HFF-Myc (cell line): ENCODE results near the gene SCCPDH.

Source experiments
- DNase-seq: peaks from one replicate; pipeline ENCODE4 v3.0.0-alpha.2; 2011; ENCODE audit warnings: low read depth; ENCODE audit errors: extremely low read depth
- H3K4me3 ChIP-seq: replicated peaks from 2 replicates; pipeline ENCODE4 v1.5.1; 2011; ENCODE audit warnings: low read depth, mild to moderate bottlenecking, control low read depth, low read length
- CTCF ChIP-seq: IDR thresholded peaks from 2 replicates; pipeline ENCODE4 v1.5.1; 2012; ENCODE audit warnings: mild to moderate bottlenecking, low read depth, low read length, control low read depth; ENCODE audit errors: missing control alignments

Gene SCCPDH

DNA sequence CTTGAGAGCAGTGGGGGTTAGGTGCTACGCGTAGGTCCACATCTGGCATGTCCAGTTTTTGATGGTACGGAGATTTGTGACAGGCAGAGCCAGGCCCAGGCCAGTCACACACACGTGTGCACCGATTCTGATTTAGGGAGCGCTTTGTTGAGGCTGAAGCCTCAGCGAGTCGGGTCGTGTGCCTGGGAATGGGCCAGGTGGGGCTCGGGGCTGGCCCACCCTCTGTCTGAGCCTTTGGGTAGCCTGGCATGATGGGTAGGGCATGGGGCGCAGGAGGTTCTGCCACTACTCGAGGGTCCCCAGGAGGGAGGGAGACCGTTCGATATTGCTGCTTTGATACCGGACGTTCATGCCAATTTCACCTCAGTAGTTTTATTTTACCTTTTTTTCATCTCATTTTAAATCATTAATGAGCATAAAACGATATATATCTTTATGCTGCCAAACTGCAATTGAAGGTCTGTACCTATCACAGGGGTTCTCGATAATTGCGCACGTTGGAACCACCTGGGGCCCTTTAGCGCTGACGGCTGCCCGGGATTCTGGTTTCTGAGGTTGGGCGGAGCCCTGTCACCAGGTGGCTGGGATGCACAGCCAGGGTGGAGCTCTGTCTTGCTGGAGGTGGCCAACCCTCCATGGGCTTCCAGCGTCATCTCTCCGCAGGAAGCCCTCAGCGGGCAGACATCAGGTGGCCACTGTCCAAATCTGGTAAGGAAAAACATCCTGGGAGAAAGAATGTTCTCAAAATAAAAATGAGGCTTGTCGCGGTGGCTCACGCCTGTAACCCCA lies 71.9 kb downstream of the SCCPDH start:
- no peak overlapping the region for H3K4me3 ChIP-seq
- DNase-seq, result no peak
- no peak for TF ChIP-seq CTCF

DNA sequence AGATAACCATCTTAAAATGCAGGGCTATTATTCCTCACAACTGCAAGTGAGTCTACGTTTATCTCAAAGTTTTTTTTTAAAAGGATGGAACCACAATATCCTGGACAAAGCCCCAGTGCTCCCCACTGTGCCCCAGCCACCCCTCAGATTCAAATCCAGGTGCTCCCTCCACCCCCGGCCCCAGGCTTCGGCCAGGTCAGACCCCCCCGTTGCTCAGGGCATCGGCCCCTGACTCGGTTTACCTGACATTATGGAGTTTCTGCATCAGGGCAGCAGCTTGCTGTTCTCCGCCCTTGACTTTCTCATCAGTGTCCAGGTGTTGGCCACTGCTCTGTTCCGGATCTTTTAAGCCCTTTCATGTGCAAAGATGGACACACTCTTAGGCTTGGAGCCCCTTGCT lies 72.9 kb downstream of the SCCPDH start:
- DNase-seq, result no peak
- no peak for TF ChIP-seq CTCF
- no peak overlapping the region for H3K4me3 ChIP-seq

DNA sequence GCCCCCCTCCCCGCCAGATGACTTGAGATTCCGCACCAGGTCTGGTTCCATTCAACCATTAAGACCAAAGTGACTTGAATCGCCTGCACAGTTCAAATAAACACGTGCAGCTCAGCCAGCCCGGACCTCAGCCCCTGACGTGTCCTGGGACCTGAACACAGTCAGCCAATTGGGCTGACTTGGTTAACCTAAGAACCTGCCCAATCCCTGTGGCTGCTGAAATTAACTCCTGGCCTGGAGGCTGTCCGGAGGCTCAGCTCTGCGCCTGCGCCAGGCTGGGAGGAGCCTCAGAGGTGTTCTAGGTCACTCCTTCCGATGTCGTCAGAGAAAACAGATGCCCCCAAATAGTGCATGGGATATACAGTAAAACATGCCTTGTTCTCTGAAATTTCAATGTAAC lies 73.4 kb downstream of the SCCPDH start:
- no peak for DNase-seq
- TF ChIP-seq CTCF, result no peak
- no peak overlapping the region for H3K4me3 ChIP-seq

GRCh38 chr1:246798107-246798506 lies 73.9 kb downstream of the SCCPDH start:
- no peak for DNase-seq
- TF ChIP-seq CTCF, result no peak
- H3K4me3 ChIP-seq, result no peak overlapping the region

DNA sequence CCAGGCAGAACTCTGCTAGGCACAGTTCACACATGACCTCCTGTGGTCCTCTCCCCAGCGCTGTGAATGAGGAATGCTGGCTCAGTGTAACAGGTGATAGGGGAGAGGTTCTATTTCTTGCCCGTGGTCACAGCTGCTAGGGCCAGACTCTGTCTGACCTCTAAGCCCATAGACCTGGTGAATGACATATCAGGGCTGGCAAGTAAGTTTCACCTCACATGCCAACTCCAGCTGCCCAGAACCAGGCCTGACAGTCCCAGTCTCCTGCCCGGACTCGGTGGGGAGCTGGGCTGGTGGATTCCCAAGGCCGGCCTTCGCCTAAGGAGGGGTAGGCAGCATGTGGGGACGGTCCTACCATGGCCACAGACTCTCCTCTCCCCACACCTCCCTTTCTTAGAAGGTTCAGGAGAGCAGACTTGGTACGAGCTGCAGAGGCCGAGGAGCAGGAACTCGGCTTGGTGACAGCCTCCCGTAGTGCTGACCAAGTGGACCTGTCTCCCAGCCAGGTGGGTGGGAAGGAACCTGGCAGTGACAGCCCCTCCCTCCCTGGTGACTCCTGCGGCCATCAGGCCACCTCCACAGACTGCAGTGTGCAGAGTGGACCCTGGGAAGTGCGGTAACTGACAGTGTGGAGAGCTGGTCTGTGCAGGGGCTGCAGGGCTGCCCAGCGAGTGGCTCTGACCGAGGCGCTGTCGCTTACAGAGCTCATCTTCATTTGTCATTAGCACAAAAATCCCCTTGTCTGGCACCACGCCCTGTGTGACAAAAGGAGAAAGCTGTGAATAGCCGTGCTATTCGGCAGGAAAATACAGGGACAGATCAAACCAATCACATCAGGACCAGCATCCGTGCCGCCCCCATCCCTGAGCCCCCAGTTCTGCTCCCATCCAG lies 74.6 kb downstream of the SCCPDH start:
- TF ChIP-seq CTCF, result no peak
- no peak overlapping the region for H3K4me3 ChIP-seq
- no peak for DNase-seq

GRCh38 chr1:246800356-246800755 lies 76.1 kb downstream of the SCCPDH start:
- no peak overlapping the region for H3K4me3 ChIP-seq
- DNase-seq, result no peak
- TF ChIP-seq CTCF, result no peak
